Fibroblast of villous mesenchyme (primary cell): ENCODE measurements around the gene ADRM1. TPM values are rescaled to one million over a fixed set of nuclear protein-coding genes. Genes with fewer than 3 reads are reported as not detected.
A peak's percentile ranks its signal among the peaks of the same experiment; 100 is the strongest.

Source experiments
- DNase-seq: peaks from one replicate; pipeline ENCODE4 v3.0.0-alpha.2; 2010; ENCODE audit warnings: low read depth
- H3K4me3 ChIP-seq: 2 replicates; pipeline ENCODE4 v1.5.1; 2011; ENCODE audit warnings: low read depth, mild to moderate bottlenecking, low read length
- total RNA-seq: library from RNA; depleted of rRNA; stranded (reverse); fragments of >200 nt; gene quantifications from 2 replicates; pipeline ENCODE4 v1.2.3, GENCODE V29; 2012
- TF ChIP-seq, protein P1 (sequence below): IDR thresholded peaks from 2 replicates; pipeline ENCODE4 v1.5.1; 2012; ENCODE audit warnings: low read depth, mild to moderate bottlenecking, low read length; ENCODE audit not compliant: insufficient read depth

ADRM1 gene, protein sequence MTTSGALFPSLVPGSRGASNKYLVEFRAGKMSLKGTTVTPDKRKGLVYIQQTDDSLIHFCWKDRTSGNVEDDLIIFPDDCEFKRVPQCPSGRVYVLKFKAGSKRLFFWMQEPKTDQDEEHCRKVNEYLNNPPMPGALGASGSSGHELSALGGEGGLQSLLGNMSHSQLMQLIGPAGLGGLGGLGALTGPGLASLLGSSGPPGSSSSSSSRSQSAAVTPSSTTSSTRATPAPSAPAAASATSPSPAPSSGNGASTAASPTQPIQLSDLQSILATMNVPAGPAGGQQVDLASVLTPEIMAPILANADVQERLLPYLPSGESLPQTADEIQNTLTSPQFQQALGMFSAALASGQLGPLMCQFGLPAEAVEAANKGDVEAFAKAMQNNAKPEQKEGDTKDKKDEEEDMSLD
- total RNA-seq, result 111 and 138 TPM in 2 replicates

DNA sequence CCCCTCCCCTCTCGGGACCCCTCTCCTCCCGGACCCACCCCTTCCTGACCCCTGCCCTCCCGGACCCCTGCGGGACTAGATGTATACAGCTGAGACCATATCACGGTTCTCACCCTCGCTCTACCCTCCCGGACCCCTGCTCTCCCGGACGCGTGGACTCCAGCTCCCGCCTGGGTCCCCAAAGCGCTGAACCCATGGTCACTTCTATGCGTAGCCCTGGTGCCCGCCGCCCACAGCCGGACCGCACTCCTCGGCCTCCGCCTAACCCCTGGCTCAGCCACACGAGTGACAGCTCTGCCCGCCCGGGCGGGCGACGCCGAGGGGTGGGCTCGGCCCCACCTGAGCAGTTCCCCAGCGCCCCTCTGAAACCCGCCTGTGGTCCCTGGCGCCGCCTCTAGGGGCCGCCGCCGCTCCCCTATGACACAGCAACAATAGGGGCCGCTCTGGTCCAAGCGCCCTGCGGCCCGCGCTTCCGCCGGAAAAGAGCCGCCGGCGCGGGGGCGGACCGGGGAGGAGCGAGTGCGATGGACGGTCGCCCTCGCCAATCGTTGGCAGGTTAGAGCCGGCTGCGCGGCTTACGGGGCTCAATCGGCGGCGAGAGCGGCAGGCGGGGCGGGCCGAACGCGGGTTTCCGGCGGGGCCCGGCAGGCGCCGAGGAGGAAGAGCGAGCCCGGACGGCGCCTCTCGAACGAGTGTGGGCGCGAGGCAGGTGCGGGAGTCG is at the start of gene ADRM1:
ADRM1 (plus strand) TSS at position 657 of the 721 bp plus-strand sequence. CDS start 572 bp downstream, outside the sequence.
- peak within 1 kb of the TSS; percentile 81 for H3K4me3 ChIP-seq
- TF ChIP-seq, protein P1, sequence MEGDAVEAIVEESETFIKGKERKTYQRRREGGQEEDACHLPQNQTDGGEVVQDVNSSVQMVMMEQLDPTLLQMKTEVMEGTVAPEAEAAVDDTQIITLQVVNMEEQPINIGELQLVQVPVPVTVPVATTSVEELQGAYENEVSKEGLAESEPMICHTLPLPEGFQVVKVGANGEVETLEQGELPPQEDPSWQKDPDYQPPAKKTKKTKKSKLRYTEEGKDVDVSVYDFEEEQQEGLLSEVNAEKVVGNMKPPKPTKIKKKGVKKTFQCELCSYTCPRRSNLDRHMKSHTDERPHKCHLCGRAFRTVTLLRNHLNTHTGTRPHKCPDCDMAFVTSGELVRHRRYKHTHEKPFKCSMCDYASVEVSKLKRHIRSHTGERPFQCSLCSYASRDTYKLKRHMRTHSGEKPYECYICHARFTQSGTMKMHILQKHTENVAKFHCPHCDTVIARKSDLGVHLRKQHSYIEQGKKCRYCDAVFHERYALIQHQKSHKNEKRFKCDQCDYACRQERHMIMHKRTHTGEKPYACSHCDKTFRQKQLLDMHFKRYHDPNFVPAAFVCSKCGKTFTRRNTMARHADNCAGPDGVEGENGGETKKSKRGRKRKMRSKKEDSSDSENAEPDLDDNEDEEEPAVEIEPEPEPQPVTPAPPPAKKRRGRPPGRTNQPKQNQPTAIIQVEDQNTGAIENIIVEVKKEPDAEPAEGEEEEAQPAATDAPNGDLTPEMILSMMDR, result peak; percentile 88
- peak; percentile 97 for DNase-seq

DNA sequence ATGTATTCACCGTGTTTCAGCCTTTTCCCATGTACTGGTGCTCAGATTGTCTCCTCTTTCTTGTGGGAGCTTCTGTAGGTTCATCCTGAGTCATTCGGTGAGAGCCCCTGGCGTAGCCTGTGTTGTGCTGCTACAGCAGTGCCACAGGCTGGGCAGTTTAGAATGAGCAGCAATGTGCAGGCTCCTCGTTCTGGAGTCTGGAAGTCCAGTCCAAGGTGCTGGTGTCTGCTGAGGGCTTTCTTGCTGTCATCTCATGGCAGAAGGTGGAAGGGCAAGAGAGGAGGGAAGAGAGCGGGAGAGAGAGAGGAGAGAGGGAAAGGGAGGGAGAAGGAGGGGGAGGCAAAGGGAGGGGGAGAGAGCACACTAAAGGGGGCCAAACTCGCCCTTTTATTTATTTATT is 49.4 kb upstream of the ADRM1 start:
- no peak overlapping the region for H3K4me3 ChIP-seq
- no peak for DNase-seq
- TF ChIP-seq, protein P1, result no peak

DNA sequence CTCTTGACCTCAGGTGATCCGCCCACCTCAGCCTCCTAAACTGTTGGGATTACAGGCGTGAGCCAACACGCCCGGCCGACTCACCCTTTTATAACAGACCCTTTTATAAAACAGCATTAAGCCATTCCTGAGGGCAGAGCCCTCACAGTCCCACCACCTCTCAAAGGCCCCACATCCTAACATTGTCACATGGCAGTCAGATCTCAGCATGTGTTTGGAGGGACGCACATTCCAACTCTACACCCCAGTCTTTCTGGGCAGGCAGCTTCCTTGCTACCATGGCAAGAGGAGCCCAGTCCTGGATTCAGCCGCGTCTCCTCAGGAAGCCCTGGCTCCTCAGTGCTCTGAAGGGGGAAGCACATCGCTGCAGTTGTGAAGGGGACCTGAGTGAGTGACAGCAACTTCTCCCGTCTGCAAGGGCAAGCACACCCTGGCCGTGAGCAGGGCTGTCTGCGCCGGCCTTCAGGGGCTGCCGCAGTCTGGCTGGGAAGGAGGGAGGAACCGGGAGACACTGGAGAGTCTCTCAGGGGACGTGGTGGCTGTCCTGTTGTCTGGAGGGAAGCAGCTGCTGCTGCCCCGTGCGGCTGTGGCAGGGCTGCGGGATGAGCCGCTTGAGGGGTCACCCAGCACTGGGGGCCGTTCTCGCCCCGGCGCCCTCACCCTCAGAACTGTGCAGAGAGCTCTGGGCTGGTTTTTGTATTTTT is 48.6 kb upstream of the ADRM1 start:
- no peak overlapping the region for H3K4me3 ChIP-seq
- TF ChIP-seq, protein P1, result no peak
- no peak for DNase-seq

DNA sequence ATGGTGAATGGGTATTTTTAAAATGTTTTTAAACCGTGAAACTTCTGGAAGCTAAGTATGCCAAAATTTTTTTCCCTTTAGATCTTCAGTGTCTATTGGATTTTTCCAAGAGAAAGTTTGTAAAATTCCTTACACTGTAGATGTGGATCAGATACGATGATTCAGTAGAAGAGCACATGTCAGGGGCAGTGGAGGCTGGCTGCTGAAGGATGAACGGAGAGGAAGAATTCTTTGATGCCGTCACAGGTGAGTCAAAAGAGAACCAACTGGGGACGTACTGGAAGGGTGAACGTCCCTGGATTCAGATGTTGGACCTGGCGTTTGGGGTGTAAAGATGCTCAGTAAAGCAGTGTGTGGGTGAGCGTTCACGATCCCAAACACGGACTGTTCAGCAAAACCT is 46.8 kb upstream of the ADRM1 start:
- TF ChIP-seq, protein P1, result no peak
- H3K4me3 ChIP-seq, result no peak overlapping the region
- no peak for DNase-seq

DNA sequence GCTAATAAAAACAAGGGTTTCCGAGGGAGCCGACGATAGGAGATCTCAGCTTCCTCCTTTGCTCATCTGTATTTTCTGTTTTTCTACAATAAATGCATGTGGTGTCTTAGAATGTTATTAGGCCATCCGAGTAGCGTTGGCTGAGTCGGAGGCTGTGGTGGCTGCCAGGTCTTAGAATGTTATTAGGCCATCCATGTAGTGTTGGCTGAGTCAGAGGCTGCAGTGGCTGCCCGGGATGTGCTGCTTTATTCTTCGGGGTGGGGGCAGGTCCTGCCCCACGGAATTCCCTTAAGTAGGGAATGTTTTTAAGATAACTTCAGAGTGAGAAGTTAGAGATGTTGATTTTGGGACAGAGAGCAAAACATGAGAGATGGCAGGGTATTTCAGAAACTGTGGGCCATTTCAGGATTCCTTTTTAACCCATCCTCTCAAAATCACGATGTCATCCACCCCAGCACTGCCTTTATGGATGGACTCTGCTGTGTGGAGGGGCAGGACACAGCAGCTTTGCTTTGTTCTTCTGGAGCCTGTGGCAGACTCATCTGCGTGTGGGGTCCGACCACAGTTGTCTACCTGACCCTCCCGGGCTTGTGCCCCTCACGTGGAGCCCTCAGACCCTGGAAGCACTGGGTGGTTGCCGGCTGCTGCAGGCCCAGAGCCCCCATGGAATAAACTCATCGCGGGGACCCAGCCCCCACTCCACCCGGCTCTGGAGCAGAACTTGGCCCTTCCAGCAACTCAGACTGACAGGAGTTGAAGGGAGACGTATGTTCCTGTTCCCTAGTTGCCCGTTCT is 44.1 kb upstream of the ADRM1 start:
- peak; percentile 64 for DNase-seq
- TF ChIP-seq, protein P1, result no peak
- no peak overlapping the region for H3K4me3 ChIP-seq

DNA sequence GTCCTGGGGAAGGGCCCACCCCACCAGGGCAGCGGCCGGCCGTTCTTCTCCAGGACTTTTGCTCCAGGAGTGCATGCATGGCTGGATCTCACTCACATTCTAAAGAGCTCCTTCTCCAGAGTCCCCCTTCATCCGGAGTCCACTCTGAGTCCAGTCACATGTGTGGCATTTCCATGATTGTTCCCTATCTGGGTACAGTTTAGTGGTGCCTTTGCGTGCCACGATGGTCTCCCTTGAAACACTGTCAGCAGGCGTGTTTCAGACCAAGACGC is 43.6 kb upstream of the ADRM1 start:
- no peak overlapping the region for H3K4me3 ChIP-seq
- DNase-seq, result no peak
- TF ChIP-seq, protein P1, result no peak
